NCI-H526 treated with DMSO at 0.1 percent for 48 hours (cell line): ENCODE data around the gene HADH.
"Not testable (repeated sequence)": the region's sequence is repeated elsewhere in the genome, so short reads cannot be mapped to it uniquely, and the experiment has no call there.

Source experiments
- DNase-seq: peaks from one replicate; lab custom pipeline; 2025; lab: John Stamatoyannopoulos, UW

HADH gene

GRCh38 chr4:108031427-108032083, 41.9 kb downstream of the HADH start:
- no peak for DNase-seq

- no peak for DNase-seq
Observed at GRCh38 chr4:108033348-108033747, 43.7 kb downstream of the HADH start.

GRCh38 chr4:108034565-108034964, 44.9 kb downstream of the HADH start:
- DNase-seq = no peak

GRCh38 chr4:108035691-108036090, 46.0 kb downstream of the HADH start:
- DNase-seq = no peak

- DNase-seq = no peak
Observed at GRCh38 chr4:108036213-108036612, 46.5 kb downstream of the HADH start.

- no peak for DNase-seq
Observed at GRCh38 chr4:108037884-108038283, 48.2 kb downstream of the HADH start.

- no peak for DNase-seq
Observed at GRCh38 chr4:108042927-108043326, 53.2 kb downstream of the HADH start.

GRCh38 chr4:108043526-108043925, 53.8 kb downstream of the HADH start:
- no peak for DNase-seq

GRCh38 chr4:108044951-108045686, 55.4 kb downstream of the HADH start:
- no peak for DNase-seq

GRCh38 chr4:108045687-108046024, 56.0 kb downstream of the HADH start:
- no peak for DNase-seq

- no peak for DNase-seq
Observed at GRCh38 chr4:108047199-108047598, 57.5 kb downstream of the HADH start.

GRCh38 chr4:108048157-108048556, 58.5 kb downstream of the HADH start:
- no peak for DNase-seq

- no peak for DNase-seq
Observed at GRCh38 chr4:108048997-108049396, 59.3 kb downstream of the HADH start.

GRCh38 chr4:108049406-108049805, 59.7 kb downstream of the HADH start:
- no peak for DNase-seq

- DNase-seq = not testable (repeated sequence)
Observed at GRCh38 chr4:108050166-108051111, 60.8 kb downstream of the HADH start.

GRCh38 chr4:108051343-108051742, 61.7 kb downstream of the HADH start:
- no peak for DNase-seq

- no peak for DNase-seq
Observed at GRCh38 chr4:108052558-108053120, 63.0 kb downstream of the HADH start.

GRCh38 chr4:108053251-108053711, 63.6 kb downstream of the HADH start:
- DNase-seq = no peak

GRCh38 chr4:108054025-108054638, 64.4 kb downstream of the HADH start:
- DNase-seq = no peak

- DNase-seq = no peak
Observed at GRCh38 chr4:108055787-108056186, 66.1 kb downstream of the HADH start.

GRCh38 chr4:108056418-108056817, 66.7 kb downstream of the HADH start:
- DNase-seq = no peak
